GM23338 (cell line): ENCODE data around the gene SMIM7. TPM values are rescaled to one million over a fixed set of nuclear protein-coding genes. Genes with fewer than 3 reads are reported as not detected.
A peak's percentile ranks its signal among the peaks of the same experiment; 100 is the strongest.

Experiments used
- ATAC-seq: fragments of 200-7000 bp; cut with Tn5 transposase; 3 replicates; pipeline ENCODE4 v1.9.1; 2020
- DNase-seq: peaks from one replicate; pipeline ENCODE4 v3.0.0-alpha.2; 2015; ENCODE audit warnings: low spot score
- H2AFZ ChIP-seq: fragments of 200-600 bp; sonication (generic); 2 replicates; pipeline ENCODE4 v1.8.0; 2016; ENCODE audit warnings: antibody characterized with exemption, mild to moderate bottlenecking, moderate library complexity
- H3F3A ChIP-seq: fragments of 200-600 bp; sonication (generic); replicated peaks from 2 replicates; pipeline ENCODE4 v1.8.0; 2017; ENCODE audit warnings: antibody characterized with exemption, mixed run types, low read depth
- H3K27ac ChIP-seq: fragments of 200-600 bp; sonication (generic); 2 replicates; pipeline ENCODE4 v1.6.1; 2016; ENCODE audit warnings: low read depth
- H3K27me3 ChIP-seq: fragments of 200-600 bp; sonication (generic); 2 replicates; pipeline ENCODE4 v1.8.0; 2016; ENCODE audit warnings: mild to moderate bottlenecking, mixed run types, moderate library complexity; ENCODE audit not compliant: insufficient read depth
- H3K36me3 ChIP-seq: fragments of 200-600 bp; sonication (generic); 2 replicates; pipeline ENCODE4 v1.8.0; 2016; ENCODE audit warnings: mild to moderate bottlenecking; ENCODE audit not compliant: insufficient read depth
- H3K4me1 ChIP-seq: fragments of 200-600 bp; sonication (generic); 2 replicates; pipeline ENCODE4 v1.8.0; 2016; ENCODE audit warnings: mild to moderate bottlenecking, moderate library complexity; ENCODE audit not compliant: insufficient read depth
- H3K4me2 ChIP-seq: fragments of 200-600 bp; sonication (generic); 2 replicates; pipeline ENCODE4 v1.7.1; 2017; ENCODE audit warnings: mixed run types
- H3K4me3 ChIP-seq: fragments of 200-600 bp; sonication (generic); 2 replicates; pipeline ENCODE4 v1.6.1; 2016; ENCODE audit warnings: mixed run types
- H3K79me2 ChIP-seq: fragments of 200-600 bp; sonication (generic); replicated peaks from 2 replicates; pipeline ENCODE4 v1.8.0; 2017; ENCODE audit warnings: mild to moderate bottlenecking; ENCODE audit not compliant: insufficient read depth
- H3K9me2 ChIP-seq: fragments of 200-600 bp; sonication (generic); 2 replicates; pipeline ENCODE4 v1.8.0; 2017; ENCODE audit not compliant: insufficient read depth
- H4K20me1 ChIP-seq: fragments of 200-600 bp; sonication (generic); replicated peaks from 2 replicates; pipeline ENCODE4 v1.8.0; 2017; ENCODE audit warnings: mild to moderate bottlenecking; ENCODE audit not compliant: insufficient read depth
- H3K27ac Mint-ChIP-seq: 2 replicates; pipeline ENCODE4 v1.8.0; 2020; ENCODE audit warnings: inconsistent platforms, mild to moderate bottlenecking, moderate library complexity, mixed read lengths
- H3K27me3 Mint-ChIP-seq: 3 replicates; pipeline ENCODE4 v1.8.0; 2022; ENCODE audit warnings: low read depth, mild to moderate bottlenecking, moderate library complexity, mixed read lengths, inconsistent platforms; ENCODE audit not compliant: insufficient read depth, poor library complexity
- H3K36me3 Mint-ChIP-seq: 3 replicates; pipeline ENCODE4 v1.8.0; 2021; ENCODE audit warnings: low read depth, mild to moderate bottlenecking, inconsistent platforms, moderate library complexity, mixed read lengths
- H3K4me1 Mint-ChIP-seq: 3 replicates; pipeline ENCODE4 v1.8.0; 2020; ENCODE audit warnings: mild to moderate bottlenecking, inconsistent platforms, mixed read lengths
- H3K4me3 Mint-ChIP-seq: 3 replicates; pipeline ENCODE4 v1.8.0; 2021; ENCODE audit warnings: moderate library complexity, mild to moderate bottlenecking, inconsistent platforms, mixed read lengths
- H3K9me3 Mint-ChIP-seq: 3 replicates; pipeline ENCODE4 v1.8.0; 2020; ENCODE audit warnings: moderate library complexity, mild to moderate bottlenecking, inconsistent platforms, mixed read lengths
- CTCF ChIP-seq, 2 experiments: fragments of 200-600 bp in 1 of 2; sonication (generic) in 1 of 2; conservative IDR thresholded peaks; 2 replicates each; pipeline versions ENCODE4 v1.5.1 to v1.6.1; 2016 to 2017; ENCODE audit warnings: antibody characterized with exemption in 2 of 2, low read depth in 2 of 2, mild to moderate bottlenecking in 2 of 2, moderate library complexity in 1 of 2
- ETS1 ChIP-seq: IDR thresholded peaks from 2 replicates; pipeline ENCODE4 v1.6.1; 2016; ENCODE audit warnings: antibody characterized with exemption
- EZH2 ChIP-seq: fragments of 200-600 bp; sonication (generic); IDR thresholded peaks from one replicate; pipeline ENCODE4 v1.8.0; 2017; ENCODE audit warnings: antibody characterized with exemption, mild to moderate bottlenecking, low read depth; ENCODE audit not compliant: unreplicated experiment
- EZH2phosphoT487 ChIP-seq: fragments of 200-600 bp; sonication (generic); IDR thresholded peaks from one replicate; pipeline ENCODE4 v1.8.1; 2018; ENCODE audit warnings: antibody characterized with exemption; ENCODE audit not compliant: unreplicated experiment
- JUNB ChIP-seq: IDR thresholded peaks from one replicate; pipeline ENCODE4 v1.6.1; 2016; ENCODE audit warnings: antibody characterized with exemption; ENCODE audit not compliant: unreplicated experiment
- NANOG ChIP-seq: IDR thresholded peaks from 2 replicates; pipeline ENCODE4 v1.6.1; 2016; ENCODE audit warnings: antibody characterized with exemption, borderline replicate concordance
- POLR2AphosphoS5 ChIP-seq: IDR thresholded peaks from 2 replicates; pipeline ENCODE4 v1.6.1; 2016; ENCODE audit warnings: antibody characterized with exemption, low read depth
- REST ChIP-seq: IDR thresholded peaks from one replicate; pipeline ENCODE4 v1.6.1; 2018; ENCODE audit warnings: antibody characterized with exemption; ENCODE audit not compliant: unreplicated experiment
- ZNF114 ChIP-seq: fragments of 250-450 bp; sonication (Bioruptor Pico); IDR thresholded peaks from 2 replicates; pipeline ENCODE4 v1.5.0; 2020; ENCODE audit warnings: mild to moderate bottlenecking, moderate library complexity
- ZNF331 ChIP-seq: fragments of 250-450 bp; sonication (Bioruptor Pico); IDR thresholded peaks from 2 replicates; pipeline ENCODE4 v1.5.0; 2020; ENCODE audit warnings: low read depth, mild to moderate bottlenecking, moderate library complexity
- ZNF462 ChIP-seq: fragments of 250-450 bp; sonication (Bioruptor Pico); IDR thresholded peaks from 2 replicates; pipeline ENCODE4 v1.5.0; 2020; ENCODE audit warnings: mild to moderate bottlenecking, moderate library complexity
- polyA plus RNA-seq: library from polyadenylated mRNA; unstranded; fragments of >200 nt; fragmentation: Nextera tagmentation; extraction: Ambion mirVana; gene quantifications from 2 replicates; pipeline ENCODE4 v1.2.1, GENCODE V29; 2016
- total RNA-seq: library from RNA; depleted of rRNA; stranded (reverse); fragments of >200 nt; shearing (Covaris generic); gene quantifications from 2 replicates; pipeline ENCODE4 v1.2.3, GENCODE V29; 2014

The SMIM7 gene
- total and polyA plus RNA-seq, 2 experiments from 2014 or later: 81.7 to 84.5 TPM

GRCh38 chr19:16631465-16631864 lies 28.5 kb downstream of the SMIM7 start:
- H3K4me3 Mint-ChIP-seq: no peak overlapping the region
- H3K27ac Mint-ChIP-seq: no peak overlapping the region
- ATAC-seq (no peak), DNase-seq (no peak)
- peaks cover 10% of the 10 kb centered on the region; the same call in 1 of the 2 replicates for H3F3A ChIP-seq
- peaks cover 45% of the 10 kb centered on the region for H3K79me2 ChIP-seq
- H3K36me3 ChIP-seq: no peaks in the 10 kb centered on the region
- no peak overlapping the region for H3K4me3 ChIP-seq
- H3K4me1 ChIP-seq: peaks cover 5% of the 10 kb centered on the region
- TF ChIP-seq POLR2AphosphoS5: no peak
- no peak for TF ChIP-seq REST
- TF ChIP-seq NANOG: no peak
- TF ChIP-seq ZNF462 (CRISPR knock-in tag): no peak
- TF ChIP-seq CTCF (conservative IDR thresholded peaks at IDR 0.05; ENCODE audit: low read depth in 2 of 2): no peak
- no peak for TF ChIP-seq ZNF114 (CRISPR knock-in tag)
- TF ChIP-seq ZNF331: no peak
- TF ChIP-seq JUNB: no peak
- no peak for TF ChIP-seq EZH2phosphoT487
- no peak for TF ChIP-seq EZH2
- no peak for TF ChIP-seq ETS1
- no peaks in the 10 kb centered on the region; the same call in 2 of the 3 replicates for H3K9me3 Mint-ChIP-seq
- no peaks in the 10 kb centered on the region for H3K9me2 ChIP-seq
- peaks cover 12% of the 10 kb centered on the region for H3K4me1 Mint-ChIP-seq
- H3K36me3 Mint-ChIP-seq: peaks cover 25% of the 10 kb centered on the region
- H2AFZ ChIP-seq: no peak overlapping the region
- no peak overlapping the region for H3K4me2 ChIP-seq
- H3K27me3 Mint-ChIP-seq: peaks cover 21% of the 10 kb centered on the region
- peaks cover 4% of the 10 kb centered on the region for H4K20me1 ChIP-seq
- H3K27ac ChIP-seq: 0 out of 2 replicates have a peak overlapping the region, but pooled peaks have one; percentile 26
- H3K27me3 ChIP-seq: no peaks in the 10 kb centered on the region
